ENCODE results near the gene MEPCE. TPM values are rescaled to one million over a fixed set of nuclear protein-coding genes. Genes with fewer than 3 reads are reported as not detected.

The MEPCE gene
- total RNA-seq, 1 donor from 2014 or later = 30.5 TPM

DNA sequence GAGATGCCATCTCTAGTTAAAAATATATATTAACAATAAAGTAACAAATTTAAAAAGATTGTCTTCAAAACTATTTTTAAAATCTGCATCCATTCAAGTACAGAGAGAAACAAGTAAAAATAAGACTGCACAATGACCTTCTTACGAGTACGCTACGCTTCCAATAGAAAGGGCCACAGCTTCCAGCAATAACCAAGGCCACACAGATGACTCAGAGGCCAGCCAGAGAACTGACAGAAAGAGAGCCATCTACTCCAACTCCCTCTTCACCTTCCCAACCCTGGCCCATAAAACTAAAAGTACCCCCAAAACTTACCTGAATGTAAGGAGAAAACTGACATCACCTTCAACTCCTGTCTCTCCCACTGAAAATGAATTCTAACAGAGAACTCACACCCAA lies 29.6 kb upstream of the MEPCE start:
- H3K4me1 Mint-ChIP-seq (ENCODE audit: unreplicated experiment) = peaks cover 63% of the 10 kb centered on the region
- no peak overlapping the region for H3K4me3 Mint-ChIP-seq (ENCODE audit: unreplicated experiment)
- H3K27ac Mint-ChIP-seq (ENCODE audit: unreplicated experiment) = peak overlapping the region; percentile 6
- H3K36me3 Mint-ChIP-seq (ENCODE audit: low read depth, unreplicated experiment) = no peaks in the 10 kb centered on the region
- no peaks in the 10 kb centered on the region for H3K9me3 Mint-ChIP-seq (ENCODE audit: unreplicated experiment)
- no peak for DNase-seq (ENCODE audit: low spot score)
- TF ChIP-seq, protein P1, sequence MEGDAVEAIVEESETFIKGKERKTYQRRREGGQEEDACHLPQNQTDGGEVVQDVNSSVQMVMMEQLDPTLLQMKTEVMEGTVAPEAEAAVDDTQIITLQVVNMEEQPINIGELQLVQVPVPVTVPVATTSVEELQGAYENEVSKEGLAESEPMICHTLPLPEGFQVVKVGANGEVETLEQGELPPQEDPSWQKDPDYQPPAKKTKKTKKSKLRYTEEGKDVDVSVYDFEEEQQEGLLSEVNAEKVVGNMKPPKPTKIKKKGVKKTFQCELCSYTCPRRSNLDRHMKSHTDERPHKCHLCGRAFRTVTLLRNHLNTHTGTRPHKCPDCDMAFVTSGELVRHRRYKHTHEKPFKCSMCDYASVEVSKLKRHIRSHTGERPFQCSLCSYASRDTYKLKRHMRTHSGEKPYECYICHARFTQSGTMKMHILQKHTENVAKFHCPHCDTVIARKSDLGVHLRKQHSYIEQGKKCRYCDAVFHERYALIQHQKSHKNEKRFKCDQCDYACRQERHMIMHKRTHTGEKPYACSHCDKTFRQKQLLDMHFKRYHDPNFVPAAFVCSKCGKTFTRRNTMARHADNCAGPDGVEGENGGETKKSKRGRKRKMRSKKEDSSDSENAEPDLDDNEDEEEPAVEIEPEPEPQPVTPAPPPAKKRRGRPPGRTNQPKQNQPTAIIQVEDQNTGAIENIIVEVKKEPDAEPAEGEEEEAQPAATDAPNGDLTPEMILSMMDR (IDR thresholded peaks at IDR 0.05; ENCODE audit: unreplicated experiment) = no peak
- peaks cover 4% of the 10 kb centered on the region for H3K27me3 Mint-ChIP-seq (ENCODE audit: unreplicated experiment)

DNA sequence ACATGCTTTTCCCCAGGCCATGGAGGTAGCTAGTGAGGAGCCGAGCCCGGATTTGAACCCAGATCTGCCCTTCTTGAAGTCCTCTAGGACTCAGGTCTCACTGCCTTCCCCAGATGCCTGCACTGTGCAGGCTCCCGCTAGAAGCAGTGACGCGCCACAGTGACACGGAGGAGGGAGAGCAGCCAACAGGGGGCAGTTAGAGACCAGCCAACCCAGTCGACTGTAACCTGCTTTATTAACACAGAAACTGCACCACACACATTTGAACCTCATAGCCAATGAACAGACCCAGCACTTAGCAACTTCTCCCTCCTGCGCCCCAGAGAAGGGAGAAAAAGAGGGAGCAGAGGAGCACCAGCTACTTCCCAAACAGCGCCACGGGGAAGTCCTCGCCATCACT lies 29.0 kb upstream of the MEPCE start:
- TF ChIP-seq, protein P1 (IDR thresholded peaks at IDR 0.05; ENCODE audit: unreplicated experiment) = no peak
- DNase-seq (ENCODE audit: low spot score) = peak; percentile 56
- Mint-ChIP-seq H3K36me3 (ENCODE audit: low read depth, unreplicated experiment) (no peaks in the 10 kb centered on the region), H3K4me1 (ENCODE audit: unreplicated experiment) (peaks cover 63% of the 10 kb centered on the region), H3K27me3 (ENCODE audit: unreplicated experiment) (peaks cover 4% of the 10 kb centered on the region), H3K27ac (ENCODE audit: unreplicated experiment) (no peak overlapping the region), H3K9me3 (ENCODE audit: unreplicated experiment) (no peaks in the 10 kb centered on the region), H3K4me3 (ENCODE audit: unreplicated experiment) (no peak overlapping the region)

DNA sequence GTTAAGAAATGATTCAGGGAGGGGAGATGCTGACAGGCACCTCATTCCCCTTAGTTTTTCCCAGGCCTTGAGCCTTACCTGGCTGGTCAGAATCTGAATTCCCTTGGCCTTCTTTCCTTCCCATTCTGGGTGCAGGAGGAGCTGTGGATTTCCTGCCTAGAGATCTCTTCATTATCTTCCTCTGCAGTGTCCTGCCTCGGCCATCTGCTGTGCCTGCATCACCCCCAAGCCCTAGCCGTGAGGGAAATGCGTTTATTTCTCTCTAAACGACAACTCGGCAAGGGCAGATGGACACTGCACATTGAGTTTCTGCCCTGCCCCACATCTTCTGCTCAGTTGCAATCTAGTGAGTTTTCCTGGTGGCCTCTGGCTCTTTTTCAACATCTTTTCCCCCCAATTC lies 27.8 kb upstream of the MEPCE start:
- TF ChIP-seq, protein P1 (IDR thresholded peaks at IDR 0.05; ENCODE audit: unreplicated experiment) = no peak
- Mint-ChIP-seq H3K4me1 (ENCODE audit: unreplicated experiment) (peaks cover 61% of the 10 kb centered on the region), H3K36me3 (ENCODE audit: low read depth, unreplicated experiment) (no peaks in the 10 kb centered on the region), H3K27me3 (ENCODE audit: unreplicated experiment) (peaks cover 5% of the 10 kb centered on the region), H3K27ac (ENCODE audit: unreplicated experiment) (peak overlapping the region; percentile 49), H3K9me3 (ENCODE audit: unreplicated experiment) (no peaks in the 10 kb centered on the region), H3K4me3 (ENCODE audit: unreplicated experiment) (no peak overlapping the region)
- DNase-seq (ENCODE audit: low spot score) = no peak

DNA sequence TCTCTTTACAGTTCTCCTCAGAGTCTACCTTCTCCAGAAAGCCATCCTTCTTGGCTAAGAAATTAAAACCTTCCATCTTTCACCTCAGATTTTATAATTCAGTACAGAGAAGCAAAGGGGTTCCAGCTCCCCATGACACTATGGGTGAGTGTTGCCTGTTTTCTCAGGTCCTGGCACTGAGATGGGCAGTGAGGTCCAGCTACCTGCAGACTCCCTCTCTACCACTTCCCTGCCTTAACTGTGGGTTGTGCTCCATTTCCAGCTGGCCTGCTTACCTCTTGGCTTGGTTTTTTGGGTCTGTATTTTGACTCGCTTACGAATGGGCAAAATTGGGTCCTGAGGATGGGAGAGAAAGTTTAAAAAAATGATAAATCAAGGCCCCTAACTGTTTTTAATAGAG lies 27.4 kb upstream of the MEPCE start:
- no peak for DNase-seq (ENCODE audit: low spot score)
- peaks cover 56% of the 10 kb centered on the region for H3K4me1 Mint-ChIP-seq (ENCODE audit: unreplicated experiment)
- no peak overlapping the region for H3K27ac Mint-ChIP-seq (ENCODE audit: unreplicated experiment)
- no peak overlapping the region for H3K4me3 Mint-ChIP-seq (ENCODE audit: unreplicated experiment)
- H3K27me3 Mint-ChIP-seq (ENCODE audit: unreplicated experiment) = peaks cover 5% of the 10 kb centered on the region
- TF ChIP-seq, protein P1 (IDR thresholded peaks at IDR 0.05; ENCODE audit: unreplicated experiment) = no peak
- no peaks in the 10 kb centered on the region for H3K36me3 Mint-ChIP-seq (ENCODE audit: low read depth, unreplicated experiment)
- H3K9me3 Mint-ChIP-seq (ENCODE audit: unreplicated experiment) = no peaks in the 10 kb centered on the region

DNA sequence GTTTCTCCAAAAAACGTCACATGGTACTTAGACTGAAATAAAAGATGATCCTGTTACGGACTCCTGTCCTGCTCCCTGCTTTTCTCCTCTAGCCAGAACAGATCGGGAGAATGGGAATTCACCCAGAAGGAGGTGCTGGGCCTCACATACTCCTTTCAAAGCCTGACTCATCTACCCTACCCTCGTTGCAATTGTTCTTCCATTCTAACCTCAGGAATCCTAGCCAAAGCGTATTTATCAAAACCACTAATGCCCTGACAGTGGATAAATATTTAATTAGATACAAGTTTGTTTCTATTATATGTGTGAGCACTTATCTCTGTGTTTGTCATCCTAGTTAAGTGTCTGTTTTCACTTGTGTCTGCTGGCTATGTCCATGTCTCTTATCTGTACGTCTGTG lies 22.9 kb upstream of the MEPCE start:
- peaks cover 16% of the 10 kb centered on the region for H3K4me1 Mint-ChIP-seq (ENCODE audit: unreplicated experiment)

More for the DNA sequence above, 22.9 kb upstream of the MEPCE start:
- Mint-ChIP-seq H3K27ac (ENCODE audit: unreplicated experiment) (no peak overlapping the region), H3K4me3 (ENCODE audit: unreplicated experiment) (no peak overlapping the region), H3K9me3 (ENCODE audit: unreplicated experiment) (no peaks in the 10 kb centered on the region), H3K27me3 (ENCODE audit: unreplicated experiment) (peaks cover 1% of the 10 kb centered on the region), H3K36me3 (ENCODE audit: low read depth, unreplicated experiment) (no peaks in the 10 kb centered on the region)
- TF ChIP-seq, protein P1 (IDR thresholded peaks at IDR 0.05; ENCODE audit: unreplicated experiment) = no peak
- no peak for DNase-seq (ENCODE audit: low spot score)
